Measurements from ENCODE around the gene GLIS2. TPM values are rescaled to one million over a fixed set of nuclear protein-coding genes. Genes with fewer than 3 reads are reported as not detected.
A peak's percentile ranks its signal among the peaks of the same experiment; 100 is the strongest.

Gene GLIS2
- total and polyA plus RNA-seq, 4 donors = 0.68 to 1.4 (median 1.1) TPM

- whole genome bisulfite sequencing = 84% methylated on average over 3 of the region's 3 CpGs
- Histone ChIP-seq H3K27me3 (ENCODE audit: control insufficient read depth in 4 of 4, insufficient read depth in 4 of 4, low read length in 3 of 4) (no peaks in the 10 kb centered on the region), H3K9me3 (ENCODE audit: control insufficient read depth in 4 of 4, low read length in 3 of 4) (no peaks in the 10 kb centered on the region), H3K4me1 (ENCODE audit: control insufficient read depth in 4 of 4, insufficient read depth in 4 of 4, low read length in 3 of 4) (peaks cover 12 to 49% (median 37%) of the 10 kb centered on the region in 4 donors), H3K4me3 (ENCODE audit: low read depth in 1 of 3, low read length in 3 of 3) (no peak overlapping the region), H3K36me3 (ENCODE audit: control insufficient read depth in 4 of 4, insufficient read depth in 3 of 4, low read depth in 1 of 4, low read length in 3 of 4) (no peaks in the 10 kb centered on the region), H3K9ac (ENCODE audit: low read depth in 1 of 2, low read length in 2 of 2) (no peak overlapping the region), H3K27ac (ENCODE audit: low read depth in 1 of 2, low read length in 2 of 2) (peak overlapping the region in 1 of 2 donors; percentile 13)
- DNase-seq (ENCODE audit: low spot score) = no peak
- TF ChIP-seq MAX (IDR thresholded peaks at IDR 0.05) (no peak), JUND (IDR thresholded peaks at IDR 0.05) (no peak), FOXA1 (IDR thresholded peaks at IDR 0.05) (no peak), HNF4G (IDR thresholded peaks at IDR 0.05) (no peak), EGR1 (IDR thresholded peaks at IDR 0.05; ENCODE audit: low read depth in 2 of 2) (no peak), GABPA (IDR thresholded peaks at IDR 0.05 in 1 of 2, conservative IDR thresholded peaks at IDR 0.05 in 1 of 2) (no peak), RXRA (IDR thresholded peaks at IDR 0.05) (no peak), RAD21 (IDR thresholded peaks at IDR 0.05) (no peak), FOXA2 (IDR thresholded peaks at IDR 0.05) (no peak), NR2F2 (IDR thresholded peaks at IDR 0.05) (no peak), SP1 (IDR thresholded peaks at IDR 0.05) (no peak), TAF1 (conservative IDR thresholded peaks at IDR 0.05) (no peak), CTCF (IDR thresholded peaks at IDR 0.05; ENCODE audit: low read depth, low read length, missing input control) (no peak)
- TF ChIP-seq, protein P1, sequence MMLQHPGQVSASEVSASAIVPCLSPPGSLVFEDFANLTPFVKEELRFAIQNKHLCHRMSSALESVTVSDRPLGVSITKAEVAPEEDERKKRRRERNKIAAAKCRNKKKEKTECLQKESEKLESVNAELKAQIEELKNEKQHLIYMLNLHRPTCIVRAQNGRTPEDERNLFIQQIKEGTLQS (IDR thresholded peaks at IDR 0.05) = no peak
- TF ChIP-seq, protein P2, sequence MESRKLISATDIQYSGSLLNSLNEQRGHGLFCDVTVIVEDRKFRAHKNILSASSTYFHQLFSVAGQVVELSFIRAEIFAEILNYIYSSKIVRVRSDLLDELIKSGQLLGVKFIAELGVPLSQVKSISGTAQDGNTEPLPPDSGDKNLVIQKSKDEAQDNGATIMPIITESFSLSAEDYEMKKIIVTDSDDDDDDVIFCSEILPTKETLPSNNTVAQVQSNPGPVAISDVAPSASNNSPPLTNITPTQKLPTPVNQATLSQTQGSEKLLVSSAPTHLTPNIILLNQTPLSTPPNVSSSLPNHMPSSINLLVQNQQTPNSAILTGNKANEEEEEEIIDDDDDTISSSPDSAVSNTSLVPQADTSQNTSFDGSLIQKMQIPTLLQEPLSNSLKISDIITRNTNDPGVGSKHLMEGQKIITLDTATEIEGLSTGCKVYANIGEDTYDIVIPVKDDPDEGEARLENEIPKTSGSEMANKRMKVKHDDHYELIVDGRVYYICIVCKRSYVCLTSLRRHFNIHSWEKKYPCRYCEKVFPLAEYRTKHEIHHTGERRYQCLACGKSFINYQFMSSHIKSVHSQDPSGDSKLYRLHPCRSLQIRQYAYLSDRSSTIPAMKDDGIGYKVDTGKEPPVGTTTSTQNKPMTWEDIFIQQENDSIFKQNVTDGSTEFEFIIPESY (IDR thresholded peaks at IDR 0.05) = no peak
Observed at GRCh38 chr16:4370151-4370550, 54.3 kb downstream of the GLIS2 start.

- H3K4me3 ChIP-seq (ENCODE audit: low read depth in 1 of 3, low read length in 3 of 3) = no peak overlapping the region
- H3K9me3 ChIP-seq (ENCODE audit: control insufficient read depth in 4 of 4, low read length in 3 of 4) = no peaks in the 10 kb centered on the region
- H3K9ac ChIP-seq (ENCODE audit: low read depth in 1 of 2, low read length in 2 of 2) = no peak overlapping the region
- peak overlapping the region; percentile 87 to 95 for H3K27ac ChIP-seq (ENCODE audit: low read depth in 1 of 2, low read length in 2 of 2)
- no peak for TF ChIP-seq GABPA (IDR thresholded peaks at IDR 0.05 in 1 of 2, conservative IDR thresholded peaks at IDR 0.05 in 1 of 2)
- peak; percentile 39 for TF ChIP-seq NR2F2 (IDR thresholded peaks at IDR 0.05)
- H3K27me3 ChIP-seq (ENCODE audit: control insufficient read depth in 4 of 4, insufficient read depth in 4 of 4, low read length in 3 of 4) = no peaks in the 10 kb centered on the region
- no peaks in the 10 kb centered on the region for H3K36me3 ChIP-seq (ENCODE audit: control insufficient read depth in 4 of 4, insufficient read depth in 3 of 4, low read depth in 1 of 4, low read length in 3 of 4)
- WGBS = 67% methylated on average over 14 of the region's 14 CpGs
- no peak for DNase-seq (ENCODE audit: low spot score)
- H3K4me1 ChIP-seq (ENCODE audit: control insufficient read depth in 4 of 4, insufficient read depth in 4 of 4, low read length in 3 of 4) = peaks cover 15 to 54% (median 41%) of the 10 kb centered on the region in 4 donors
Observed at GRCh38 chr16:4370570-4371356, 54.9 kb downstream of the GLIS2 start.

Measured in liver (tissue), 9 donors.